Fibroblast of pulmonary artery (primary cell): ENCODE data around the gene PVALEF.
A peak's percentile ranks its signal among the peaks of the same experiment; 100 is the strongest.

Experiments used
- DNase-seq: peaks from one replicate; pipeline ENCODE4 v3.0.0-alpha.2; 2010; ENCODE audit warnings: low read depth
- H3K4me3 ChIP-seq: replicated peaks from 2 replicates; pipeline ENCODE4 v1.5.1; 2011; ENCODE audit warnings: low read depth, mild to moderate bottlenecking, control low read depth, low read length, moderate library complexity
- CTCF ChIP-seq: IDR thresholded peaks from 2 replicates; pipeline ENCODE4 v1.5.1; 2011; ENCODE audit warnings: mild to moderate bottlenecking, control low read depth, low read length, inconsistent platforms; ENCODE audit errors: missing control alignments

PVALEF gene

GRCh38 chr17:81167638-81168037, 2.3 kb downstream of the PVALEF start:
- no peak for DNase-seq
- no peak overlapping the region for H3K4me3 ChIP-seq
- no peak for TF ChIP-seq CTCF

- no peak overlapping the region for H3K4me3 ChIP-seq
- TF ChIP-seq CTCF = no peak
- DNase-seq = no peak
These were observed 4.6 kb downstream of the PVALEF start for GRCh38 chr17:81169870-81170309.

- no peak for DNase-seq
- no peak overlapping the region for H3K4me3 ChIP-seq
- TF ChIP-seq CTCF = no peak
These were observed 5.6 kb downstream of the PVALEF start for GRCh38 chr17:81170727-81171494.

GRCh38 chr17:81171941-81172340, 6.6 kb downstream of the PVALEF start:
- TF ChIP-seq CTCF = no peak
- peak; percentile 29 for DNase-seq
- H3K4me3 ChIP-seq = no peak overlapping the region

- no peak overlapping the region for H3K4me3 ChIP-seq
- DNase-seq = no peak
- TF ChIP-seq CTCF = no peak
These were observed 7.9 kb downstream of the PVALEF start for GRCh38 chr17:81173052-81173761.

GRCh38 chr17:81173762-81174155, 8.5 kb downstream of the PVALEF start:
- TF ChIP-seq CTCF = no peak
- no peak overlapping the region for H3K4me3 ChIP-seq
- no peak for DNase-seq

GRCh38 chr17:81176666-81177065, 11.4 kb downstream of the PVALEF start:
- no peak overlapping the region for H3K4me3 ChIP-seq
- TF ChIP-seq CTCF = no peak
- no peak for DNase-seq
